K562 (cell line): ENCODE results near the gene UBE2E2. TPM values are rescaled to one million over a fixed set of nuclear protein-coding genes. Genes with fewer than 3 reads are reported as not detected.

Source experiments
- BACH1 ChIP-seq: fragments of 200-800 bp; sonication (Bioruptor generic); IDR thresholded peaks from 2 replicates; pipeline ENCODE4 v1.6.1; 2016; ENCODE audit warnings: missing genetic modification characterization, missing compliant biosample characterization
- KAT7 ChIP-seq: sonication (generic); formaldehyde crosslinking; IDR thresholded peaks from 2 replicates; pipeline ENCODE4 v1.8.0; 2022; ENCODE audit warnings: missing genetic modification reagents, mild to moderate bottlenecking, borderline replicate concordance
- TEAD2 ChIP-seq: fragments of 450-650 bp; IDR thresholded peaks from 2 replicates; pipeline ENCODE4 v1.6.1; 2016; ENCODE audit warnings: missing genetic modification characterization, control low read depth, missing compliant biosample characterization
- ZNF23 ChIP-seq: fragments of 250-450 bp; sonication (Bioruptor Pico); IDR thresholded peaks from 2 replicates; pipeline ENCODE4 v1.4.0; 2020; ENCODE audit warnings: mild to moderate bottlenecking
- ZNF551 ChIP-seq: fragments of 250-450 bp; sonication (Bioruptor Pico); IDR thresholded peaks from 2 replicates; pipeline ENCODE4 v1.5.0; 2021; ENCODE audit warnings: mild to moderate bottlenecking, moderate library complexity
- polyA plus RNA-seq, 8 experiments: library from polyadenylated mRNA; depleted of rRNA in 4 of 8; stranded (reverse) in 5 of 8; unstranded in 3 of 8; fragments of >200 nt; fragmentation: Nextera tagmentation in 2 of 8; fragmentation: Illumina TruSeq in 1 of 8; extraction: Ambion mirVana in 2 of 8; extraction: Trizol in 1 of 8; gene quantifications; 2 replicates each; pipeline versions ENCODE4 v1.2.1 to v1.2.3, GENCODE V29; 2011 to 2014; ENCODE audit warnings: inconsistent platforms in 1 of 8, missing spikeins in 1 of 8
- total RNA-seq, 7 experiments: library from RNA; depleted of rRNA in 6 of 7; stranded (reverse); fragments of >200 nt in 6 of 7; fragmentation: Illumina TruSeq in 2 of 7; extraction: Trizol in 2 of 7; gene quantifications; 2 replicates each; pipeline versions ENCODE4 v1.2.1 to v1.2.3, GENCODE V29; 2011 to 2021; ENCODE audit warnings: low replicate concordance in 1 of 7
- TF ChIP-seq, protein P1 (sequence below): fragments of 250-450 bp; sonication (Bioruptor Pico); IDR thresholded peaks from 2 replicates; pipeline ENCODE4 v1.9.0; 2021; ENCODE audit warnings: mild to moderate bottlenecking, inconsistent platforms
- TF ChIP-seq, protein P2 (sequence below): sonication (generic); formaldehyde crosslinking; IDR thresholded peaks from 2 replicates; pipeline ENCODE4 v1.8.1; 2022; ENCODE audit warnings: missing genetic modification reagents

Gene UBE2E2
- total and polyA plus RNA-seq, 9 of the 15 experiments (the other 6 are each of a cell fraction or from before 2014, with no cell fraction given) = 0.22 to 5.1 (median 1.9) TPM

DNA sequence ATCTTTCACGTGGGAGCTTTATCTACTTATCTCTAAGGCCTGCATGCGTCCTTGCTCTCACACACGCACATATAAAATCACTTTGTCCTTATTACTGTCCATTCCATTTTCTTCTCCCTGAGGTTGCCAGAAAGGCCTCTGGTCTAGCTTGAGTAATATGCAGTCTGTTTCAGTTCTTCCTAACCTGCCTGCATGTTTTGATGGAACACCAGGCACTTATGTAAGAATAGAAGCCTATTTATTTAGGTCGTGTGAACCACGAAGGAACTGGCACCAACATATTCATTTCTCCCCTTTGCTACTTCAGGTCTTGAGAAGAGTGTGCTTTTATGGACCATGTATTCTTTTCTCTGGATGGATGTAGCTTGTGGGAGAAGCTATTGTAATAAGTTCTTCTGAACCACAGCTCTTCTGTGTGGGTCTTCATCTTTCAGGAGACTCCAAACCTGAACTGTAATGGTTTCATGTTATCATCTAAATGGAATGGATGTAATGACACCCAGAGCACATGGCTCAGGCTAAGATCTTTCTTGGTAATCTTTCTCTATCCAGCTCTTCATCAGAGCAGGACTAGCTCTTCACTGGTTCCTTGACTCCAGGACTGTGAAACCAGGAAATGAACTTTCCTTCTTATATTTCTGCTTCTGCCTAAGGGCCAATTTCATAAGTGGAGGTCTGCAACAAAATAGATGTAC lies 53.8 kb downstream of the UBE2E2 start (continued):
- TF ChIP-seq, protein P1, sequence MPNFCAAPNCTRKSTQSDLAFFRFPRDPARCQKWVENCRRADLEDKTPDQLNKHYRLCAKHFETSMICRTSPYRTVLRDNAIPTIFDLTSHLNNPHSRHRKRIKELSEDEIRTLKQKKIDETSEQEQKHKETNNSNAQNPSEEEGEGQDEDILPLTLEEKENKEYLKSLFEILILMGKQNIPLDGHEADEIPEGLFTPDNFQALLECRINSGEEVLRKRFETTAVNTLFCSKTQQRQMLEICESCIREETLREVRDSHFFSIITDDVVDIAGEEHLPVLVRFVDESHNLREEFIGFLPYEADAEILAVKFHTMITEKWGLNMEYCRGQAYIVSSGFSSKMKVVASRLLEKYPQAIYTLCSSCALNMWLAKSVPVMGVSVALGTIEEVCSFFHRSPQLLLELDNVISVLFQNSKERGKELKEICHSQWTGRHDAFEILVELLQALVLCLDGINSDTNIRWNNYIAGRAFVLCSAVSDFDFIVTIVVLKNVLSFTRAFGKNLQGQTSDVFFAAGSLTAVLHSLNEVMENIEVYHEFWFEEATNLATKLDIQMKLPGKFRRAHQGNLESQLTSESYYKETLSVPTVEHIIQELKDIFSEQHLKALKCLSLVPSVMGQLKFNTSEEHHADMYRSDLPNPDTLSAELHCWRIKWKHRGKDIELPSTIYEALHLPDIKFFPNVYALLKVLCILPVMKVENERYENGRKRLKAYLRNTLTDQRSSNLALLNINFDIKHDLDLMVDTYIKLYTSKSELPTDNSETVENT (CRISPR knock-in tag) = no peak
- TF ChIP-seq KAT7 (CRISPR knock-in tag) (no peak), ZNF551 (CRISPR knock-in tag) (no peak), BACH1 (tag) (no peak), TEAD2 (tag) (no peak), ZNF23 (CRISPR knock-in tag) (no peak)
- TF ChIP-seq, protein P2, sequence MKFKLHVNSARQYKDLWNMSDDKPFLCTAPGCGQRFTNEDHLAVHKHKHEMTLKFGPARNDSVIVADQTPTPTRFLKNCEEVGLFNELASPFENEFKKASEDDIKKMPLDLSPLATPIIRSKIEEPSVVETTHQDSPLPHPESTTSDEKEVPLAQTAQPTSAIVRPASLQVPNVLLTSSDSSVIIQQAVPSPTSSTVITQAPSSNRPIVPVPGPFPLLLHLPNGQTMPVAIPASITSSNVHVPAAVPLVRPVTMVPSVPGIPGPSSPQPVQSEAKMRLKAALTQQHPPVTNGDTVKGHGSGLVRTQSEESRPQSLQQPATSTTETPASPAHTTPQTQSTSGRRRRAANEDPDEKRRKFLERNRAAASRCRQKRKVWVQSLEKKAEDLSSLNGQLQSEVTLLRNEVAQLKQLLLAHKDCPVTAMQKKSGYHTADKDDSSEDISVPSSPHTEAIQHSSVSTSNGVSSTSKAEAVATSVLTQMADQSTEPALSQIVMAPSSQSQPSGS = no peak
